HL-60 (cell line): ENCODE results near the gene SULT2B1.

Experiments
- DNase-seq, 2 experiments: peaks; one replicate each; pipeline ENCODE4 v3.0.0-alpha.2; 2010 to 2020; ENCODE audit warnings: low read depth in 1 of 2, low spot score in 1 of 2
- H3K27ac ChIP-seq: fragments of 250-450 bp; sonication (Bioruptor Pico); replicated peaks from 2 replicates; pipeline ENCODE4 v1.5.1; 2020; ENCODE audit warnings: mild to moderate bottlenecking, moderate library complexity
- H3K27me3 ChIP-seq: fragments of 250-450 bp; sonication (Bioruptor Pico); 2 replicates; pipeline ENCODE4 v1.5.1; 2021; ENCODE audit warnings: mild to moderate bottlenecking, moderate library complexity; ENCODE audit not compliant: insufficient read depth, poor library complexity, severe bottlenecking
- H3K4me3 ChIP-seq: replicated peaks from 2 replicates; pipeline ENCODE4 v1.5.1; 2011; ENCODE audit warnings: mild to moderate bottlenecking, control low read depth, low read length; ENCODE audit not compliant: insufficient read depth
- CTCF ChIP-seq: IDR thresholded peaks from one replicate; pipeline ENCODE4 v1.5.1; 2011; ENCODE audit warnings: low read length, control low read depth, inconsistent platforms; ENCODE audit not compliant: insufficient read depth
- GABPA ChIP-seq: IDR thresholded peaks from 2 replicates; pipeline ENCODE4 v1.6.1; 2012; ENCODE audit warnings: low read depth
- POLR2AphosphoS5 ChIP-seq: IDR thresholded peaks from 2 replicates; pipeline ENCODE4 v1.6.1; 2012; ENCODE audit warnings: low read depth
- REST ChIP-seq: IDR thresholded peaks from 2 replicates; pipeline ENCODE4 v1.6.1; 2012; ENCODE audit warnings: low read depth; ENCODE audit not compliant: insufficient replicate concordance
- SPI1 ChIP-seq: IDR thresholded peaks from 2 replicates; pipeline ENCODE4 v1.6.1; 2012; ENCODE audit warnings: low read depth, mild to moderate bottlenecking, borderline replicate concordance

Gene SULT2B1

GRCh38 chr19:48595171-48595570 lies 43.2 kb downstream of the SULT2B1 start:
- DNase-seq = no peak
- H3K4me3 ChIP-seq = no peak overlapping the region
- no peak overlapping the region for H3K27ac ChIP-seq
- no peak for TF ChIP-seq REST
- no peak for TF ChIP-seq POLR2AphosphoS5
- no peak for TF ChIP-seq SPI1
- TF ChIP-seq GABPA = no peak
- TF ChIP-seq CTCF = no peak
- H3K27me3 ChIP-seq = no peaks in the 10 kb centered on the region

- no peak for TF ChIP-seq CTCF
- no peak for TF ChIP-seq POLR2AphosphoS5
- TF ChIP-seq SPI1 = no peak
- no peak for TF ChIP-seq GABPA
- TF ChIP-seq REST = no peak
- Histone ChIP-seq H3K4me3 (no peak overlapping the region), H3K27ac (no peak overlapping the region), H3K27me3 (no peaks in the 10 kb centered on the region)
- DNase-seq = no peak
These were observed 43.9 kb downstream of the SULT2B1 start for GRCh38 chr19:48595833-48596232.

GRCh38 chr19:48596237-48596636 lies 44.3 kb downstream of the SULT2B1 start:
- no peaks in the 10 kb centered on the region for H3K27me3 ChIP-seq
- H3K4me3 ChIP-seq = no peak overlapping the region
- no peak overlapping the region for H3K27ac ChIP-seq
- no peak for DNase-seq
- TF ChIP-seq POLR2AphosphoS5 (no peak), CTCF (no peak), REST (no peak), GABPA (no peak), SPI1 (no peak)
